ENCODE results near the gene SMC1B. TPM values are rescaled to one million over a fixed set of nuclear protein-coding genes. Genes with fewer than 3 reads are reported as not detected.

SMC1B gene
- total and polyA plus RNA-seq, 9 of the 15 experiments (the other 6 are each of a cell fraction or from before 2014, with no cell fraction given) = 0.03 TPM; not detected in 8

GRCh38 chr22:45329530-45329936, 83.9 kb downstream of the SMC1B start:
- Histone ChIP-seq H3K27me3 (ENCODE audit: control insufficient read depth in 2 of 2, insufficient read depth in 2 of 2, low read length in 2 of 2) (no peaks in the 10 kb centered on the region), H3K4me2 (ENCODE audit: insufficient read depth, low read length) (no peak overlapping the region), H3K79me2 (ENCODE audit: control insufficient read depth, insufficient read depth, low read length) (no peaks in the 10 kb centered on the region; the same call in 2 of the 3 replicates), H3K4me1 (replicated peaks in 1 of 2; ENCODE audit: control insufficient read depth in 2 of 2, insufficient read depth in 2 of 2, low read length in 2 of 2) (no peaks in the 10 kb centered on the region), H3K27ac (ENCODE audit: extremely low read depth, low read depth, low read length) (no peak overlapping the region), H3K4me3 (no peak overlapping the region), H3K9me1 (ENCODE audit: control insufficient read depth, insufficient read depth, low read length) (no peaks in the 10 kb centered on the region), H3K9me3 (replicated peaks; ENCODE audit: control insufficient read depth, insufficient read depth, low read depth, low read length) (no peaks in the 10 kb centered on the region), H4K20me1 (replicated peaks; ENCODE audit: control insufficient read depth, insufficient read depth, low read length) (peaks cover 3% of the 10 kb centered on the region; the same call in 1 of the 2 replicates), H2AFZ (ENCODE audit: low read depth, low read length) (no peak overlapping the region), H3K9ac (ENCODE audit: insufficient read depth in 1 of 2, low read depth in 2 of 2, low read length in 2 of 2) (peak overlapping the region in 1 of 2 experiments; percentile 26; a peak in 1 of 4 replicates), H3K36me3 (ENCODE audit: control insufficient read depth, insufficient read depth, low read length) (peaks cover 77% of the 10 kb centered on the region; the same call in 2 of the 3 replicates)
- 92% methylated on average over 2 of the region's 12 CpGs for WGBS (ENCODE audit: insufficient coverage, low coverage, missing lambda C conversion rate)
- BruUV-seq (replicated peaks) = no TSS peak
- no peak for FAIRE-seq
- ChIA-PET POLR2A (no interaction called here), CTCF (ENCODE audit: low intra/inter-chr PET ratio) (no interaction called here)
- no peak for ATAC-seq
- in situ Hi-C loops (cut with MboI) = no loop called here
- intact Hi-C loops (cut with micrococcal nuclease) = no loop called here
- 0 out of 2 replicates have a peak, but pooled peaks have one; percentile 31 for TF ChIP-seq POLR2G (IDR thresholded peaks at IDR 0.05; ENCODE audit: low read depth, low read length)
- TF ChIP-seq ZNF124 (CRISPR knock-in tag; IDR thresholded peaks at IDR 0.05) = no peak
- no peak for DNase-seq (ENCODE audit: extremely low read depth in 1 of 4, low spot score in 3 of 4)

GRCh38 chr22:45328822-45329529, 84.4 kb downstream of the SMC1B start:
- ATAC-seq (no peak), FAIRE-seq (no peak), DNase-seq (ENCODE audit: extremely low read depth in 1 of 4, low spot score in 3 of 4) (no peak)
- intact Hi-C loops (cut with micrococcal nuclease) = no loop called here
- 71% methylated on average over 8 of the region's 8 CpGs for WGBS (ENCODE audit: insufficient coverage, low coverage, missing lambda C conversion rate)
- Histone ChIP-seq H4K20me1 (replicated peaks; ENCODE audit: control insufficient read depth, insufficient read depth, low read length) (peaks cover 3% of the 10 kb centered on the region; the same call in 1 of the 2 replicates), H3K27me3 (ENCODE audit: control insufficient read depth in 2 of 2, insufficient read depth in 2 of 2, low read length in 2 of 2) (no peaks in the 10 kb centered on the region), H3K79me2 (ENCODE audit: control insufficient read depth, insufficient read depth, low read length) (no peaks in the 10 kb centered on the region; the same call in 2 of the 3 replicates), H3K4me1 (replicated peaks in 1 of 2; ENCODE audit: control insufficient read depth in 2 of 2, insufficient read depth in 2 of 2, low read length in 2 of 2) (no peaks in the 10 kb centered on the region), H3K9me3 (replicated peaks; ENCODE audit: control insufficient read depth, insufficient read depth, low read depth, low read length) (no peaks in the 10 kb centered on the region), H3K36me3 (ENCODE audit: control insufficient read depth, insufficient read depth, low read length) (peaks cover 77% of the 10 kb centered on the region; the same call in 2 of the 3 replicates), H3K9me1 (ENCODE audit: control insufficient read depth, insufficient read depth, low read length) (no peaks in the 10 kb centered on the region), H3K4me3 (no peak overlapping the region), H3K4me2 (ENCODE audit: insufficient read depth, low read length) (no peak overlapping the region), H3K27ac (ENCODE audit: extremely low read depth, low read depth, low read length) (no peak overlapping the region), H3K9ac (ENCODE audit: insufficient read depth in 1 of 2, low read depth in 2 of 2, low read length in 2 of 2) (no peak overlapping the region), H2AFZ (ENCODE audit: low read depth, low read length) (no peak overlapping the region)
- in situ Hi-C loops (cut with MboI) = no loop called here
- POLR2A ChIA-PET = interaction anchor here (0.8 to 1.5 kb wide), 2 partner anchors 18 to 57 kb away, joined by 3 to 5 read pairs; no protein-coding TSS in a partner anchor
- TSS peak; percentile 62 for BruUV-seq (replicated peaks)
- CTCF ChIA-PET (ENCODE audit: low intra/inter-chr PET ratio) = no interaction called here
- TF ChIP-seq HMGXB4 (CRISPR knock-in tag; IDR thresholded peaks at IDR 0.05) (no peak), KDM2B (CRISPR knock-in tag; IDR thresholded peaks at IDR 0.05) (no peak), NFYB (IDR thresholded peaks at IDR 0.05; ENCODE audit: extremely low read depth, insufficient read length) (no peak), ETV6 (IDR thresholded peaks at IDR 0.05; ENCODE audit: borderline replicate concordance in 1 of 2, low read depth in 2 of 2, low read length in 1 of 2) (no peak), ETV6 (CRISPR knock-in tag; IDR thresholded peaks at IDR 0.05; ENCODE audit: borderline replicate concordance) (no peak), ZNF740 (CRISPR knock-in tag; IDR thresholded peaks at IDR 0.05) (no peak), ZNF740 (tag; IDR thresholded peaks at IDR 0.05) (no peak), SLC30A9 (CRISPR knock-in tag; IDR thresholded peaks at IDR 0.05) (no peak), RUNX1 (IDR thresholded peaks at IDR 0.05; ENCODE audit: low read depth) (no peak), CTBP1 (IDR thresholded peaks at IDR 0.05; ENCODE audit: borderline replicate concordance) (no peak), ZNF121 (CRISPR knock-in tag; conservative IDR thresholded peaks at IDR 0.05) (no peak)

All from K562 (cell line).